Tibial artery (tissue), 4 donors: ENCODE measurements around the gene SEC14L2.

Experiments used
- DNase-seq, 2 donors: peaks; one replicate each; pipeline ENCODE4 v3.0.0-alpha.2; 2019
- H3K27ac ChIP-seq, 2 donors: fragments of 200-600 bp; sonication (generic) in 1 of 2; 1 replicate in 1 of 2; 2 replicates in 1 of 2; pipeline ENCODE4 v1.5.1; 2018 to 2019; ENCODE audit warnings: mild to moderate bottlenecking in 1 of 2
- H3K27me3 ChIP-seq, 2 donors: fragments of 200-600 bp; sonication (generic) in 1 of 2; one replicate each; pipeline versions ENCODE4 v1.5.1 to v1.6.0; 2016 to 2019
- H3K36me3 ChIP-seq, 3 donors: fragments of 200-600 bp; sonication (generic) in 2 of 3; one replicate each; pipeline ENCODE4 v1.5.1; 2016 to 2019; ENCODE audit warnings: mild to moderate bottlenecking in 2 of 3
- H3K4me1 ChIP-seq, 4 donors: fragments of 200-600 bp; sonication (generic) in 2 of 4; 1 replicate in 3 of 4; 2 replicates in 1 of 4; pipeline ENCODE4 v1.5.1; 2016 to 2019
- H3K4me3 ChIP-seq, 2 donors: fragments of 200-600 bp; sonication (generic) in 1 of 2; 1 replicate in 1 of 2; 2 replicates in 1 of 2; pipeline ENCODE4 v1.5.1; 2018 to 2019; ENCODE audit warnings: mild to moderate bottlenecking in 2 of 2
- H3K9me3 ChIP-seq, 3 donors: fragments of 200-600 bp; sonication (generic) in 1 of 3; one replicate each; pipeline ENCODE4 v1.5.1; 2016 to 2019
- CTCF ChIP-seq, 2 experiments: fragments of 200-600 bp in 1 of 2; fragments of 450-650 bp in 1 of 2; IDR thresholded peaks; one replicate each; pipeline ENCODE4 v1.5.1; 2017 to 2019; ENCODE audit warnings: antibody characterized with exemption in 2 of 2, mild to moderate bottlenecking in 1 of 2, moderate library complexity in 1 of 2
- intact Hi-C: fragments of 100-400 bp; cut with DNase I; formaldehyde crosslinking; loops from one replicate; pipeline ENCODE4 v1.15.0; 2023; ENCODE audit warnings: low total_unique reads

Gene SEC14L2

DNA sequence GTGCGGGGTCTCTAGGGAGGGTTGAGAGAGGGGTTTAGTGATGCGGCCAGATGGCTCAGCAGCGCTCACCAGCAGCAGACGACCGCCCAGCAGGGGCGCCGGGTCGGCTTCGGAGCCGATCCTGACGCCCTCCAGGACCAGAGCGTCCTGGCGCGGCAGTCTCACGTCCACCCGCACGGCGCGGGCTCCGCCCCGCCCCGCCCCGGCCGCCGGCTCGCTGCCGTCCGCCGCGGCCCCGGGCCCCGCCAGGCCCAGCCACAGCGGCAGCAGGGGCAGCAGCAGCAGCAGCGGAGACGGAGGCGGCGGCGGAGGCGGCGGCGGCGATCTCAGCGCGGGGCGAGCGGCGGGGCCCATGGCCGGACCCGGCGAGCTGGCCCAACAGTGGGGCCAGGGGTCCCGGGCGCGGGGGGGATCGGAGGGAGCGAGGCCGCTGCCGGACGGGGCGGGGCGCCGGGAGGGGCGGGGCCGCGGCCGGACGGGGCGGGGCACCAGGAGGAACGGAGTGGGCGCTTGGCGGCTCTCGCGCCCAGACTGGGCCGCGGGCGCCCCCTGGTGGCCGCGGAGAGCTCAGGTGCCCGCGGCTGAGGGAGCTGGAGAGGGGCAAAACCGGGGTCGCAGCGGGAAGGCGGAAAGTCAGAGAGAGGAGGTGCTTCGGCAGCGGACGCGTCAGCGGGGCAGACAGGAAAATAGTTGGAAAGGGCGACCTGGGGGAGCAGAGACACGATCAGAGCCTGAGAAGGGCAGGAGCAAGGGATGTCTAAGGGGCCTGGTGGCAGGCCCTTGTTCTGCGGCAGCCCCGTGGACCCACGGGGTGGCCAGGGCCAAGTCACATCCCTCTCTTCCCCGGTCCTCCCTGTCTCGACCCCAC, 9.6 kb upstream of the SEC14L2 start, which contains the start of gene RNF215:
Gene RNF215, minus strand, starts transcription at position 452 of the 868 bp plus-strand sequence. Its CDS starts 98 bp downstream, at position 354.
- peak; percentile 85 to 92 for TF ChIP-seq CTCF (IDR thresholded peaks at IDR 0.05)
- Histone ChIP-seq H3K27me3 (no peaks in the 10 kb centered on the region), H3K4me1 (peaks cover 0 to 15% (median 12%) of the 10 kb centered on the region in 4 donors), H3K27ac (peak within 1 kb of the TSS; percentile 65 to 84), H3K9me3 (no peaks in the 10 kb centered on the region), H3K36me3 (peaks cover 0 to 23% (median 0%) of the 10 kb centered on the region in 3 donors), H3K4me3 (peak within 1 kb of the TSS; percentile 60 to 62)
- DNase-seq: peak; percentile 65 to 91
- intact Hi-C loops: loop anchor here (1.0 to 5.0 kb wide), 3 partner anchors 100 to 280 kb away; no protein-coding TSS in a partner anchor

DNA sequence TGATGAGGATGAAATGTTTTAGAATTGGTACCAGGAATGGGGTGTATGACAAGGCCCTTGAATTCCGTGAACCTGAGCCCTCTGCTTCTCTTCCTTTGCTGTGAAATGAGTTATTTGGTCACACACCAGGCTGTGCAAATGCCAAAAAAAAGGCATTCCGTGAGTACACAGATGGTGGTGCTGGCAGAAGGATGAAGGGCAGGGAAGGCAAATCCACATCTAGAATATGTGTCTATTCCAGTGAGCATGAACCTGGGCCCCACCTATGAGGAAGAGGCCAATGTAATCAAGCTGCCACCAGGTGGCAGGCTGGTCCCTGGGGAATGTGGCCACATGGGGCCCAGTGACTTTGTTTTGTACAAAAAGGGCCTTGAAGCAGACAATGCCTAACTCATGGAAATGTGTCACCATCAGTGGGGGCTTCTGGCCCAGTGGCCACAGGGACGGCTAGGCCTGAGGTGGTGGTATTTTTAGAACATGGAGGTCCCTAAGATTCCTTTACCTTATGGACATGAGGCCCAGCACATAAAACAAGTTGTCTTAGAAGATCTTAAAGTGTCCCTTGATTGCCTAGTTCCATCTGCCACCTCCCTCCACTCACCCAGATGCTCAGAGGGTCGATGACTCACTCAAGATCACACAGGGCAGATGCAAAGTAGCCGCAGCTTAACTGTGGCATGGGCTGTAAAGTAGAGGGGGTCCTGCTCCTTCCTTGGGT, 5.7 kb upstream of the SEC14L2 start:
- no peak overlapping the region for H3K4me3 ChIP-seq
- no peaks in the 10 kb centered on the region for H3K36me3 ChIP-seq
- H3K9me3 ChIP-seq: no peaks in the 10 kb centered on the region
- intact Hi-C loops: no loop called here
- H3K27ac ChIP-seq: no peak overlapping the region
- H3K4me1 ChIP-seq: peaks cover 0 to 13% (median 9%) of the 10 kb centered on the region in 4 donors
- peak in 1 of 2 donors; percentile 44 for DNase-seq
- peaks cover 0 to 28% of the 10 kb centered on the region in 2 donors for H3K27me3 ChIP-seq
- TF ChIP-seq CTCF (IDR thresholded peaks at IDR 0.05): peak; percentile 48 to 64

GRCh38 chr22:30392661-30393321, 4.0 kb upstream of the SEC14L2 start:
- Histone ChIP-seq H3K9me3 (no peaks in the 10 kb centered on the region), H3K27ac (no peak overlapping the region), H3K27me3 (peaks cover under 1 to 41% of the 10 kb centered on the region in 2 donors), H3K4me3 (no peak overlapping the region), H3K36me3 (no peaks in the 10 kb centered on the region), H3K4me1 (peaks cover 0 to 18% (median 14%) of the 10 kb centered on the region in 4 donors)
- intact Hi-C loops: no loop called here
- DNase-seq: no peak
- no peak for TF ChIP-seq CTCF (IDR thresholded peaks at IDR 0.05)

GRCh38 chr22:30393322-30393680, 3.5 kb upstream of the SEC14L2 start:
- Histone ChIP-seq H3K9me3 (no peaks in the 10 kb centered on the region), H3K27me3 (peaks cover 3 to 46% of the 10 kb centered on the region in 2 donors), H3K36me3 (no peaks in the 10 kb centered on the region), H3K4me1 (peaks cover 0 to 23% (median 15%) of the 10 kb centered on the region in 4 donors), H3K4me3 (no peak overlapping the region), H3K27ac (no peak overlapping the region)
- no peak for DNase-seq
- intact Hi-C loops: no loop called here
- TF ChIP-seq CTCF (IDR thresholded peaks at IDR 0.05): no peak

DNA sequence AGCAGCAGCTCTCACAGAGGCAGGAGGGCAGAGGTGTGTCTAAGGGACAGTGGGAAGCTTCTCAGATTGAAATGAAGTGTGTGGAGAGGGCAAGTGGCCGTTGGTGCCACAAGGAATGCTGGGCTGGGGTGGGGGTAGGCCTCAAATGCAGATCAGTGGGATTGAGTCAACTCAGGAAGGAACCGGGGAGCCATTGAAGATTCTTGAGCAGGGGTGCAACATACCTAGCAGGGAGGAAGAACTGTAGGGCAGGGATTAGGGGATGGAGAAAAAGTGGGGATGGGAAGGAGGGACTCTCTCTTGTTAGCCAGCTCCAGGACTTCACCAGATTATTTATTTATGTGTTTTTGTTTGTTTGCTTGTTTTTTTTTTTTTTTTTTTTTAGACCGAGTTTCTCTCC, 2.9 kb upstream of the SEC14L2 start:
- no peaks in the 10 kb centered on the region for H3K9me3 ChIP-seq
- intact Hi-C loops: no loop called here
- peaks cover 3 to 50% of the 10 kb centered on the region in 2 donors for H3K27me3 ChIP-seq
- peaks cover 0 to 28% (median 17%) of the 10 kb centered on the region in 4 donors for H3K4me1 ChIP-seq
- no peaks in the 10 kb centered on the region for H3K36me3 ChIP-seq
- no peak for TF ChIP-seq CTCF (IDR thresholded peaks at IDR 0.05)
- no peak overlapping the region for H3K4me3 ChIP-seq
- H3K27ac ChIP-seq: no peak overlapping the region
- DNase-seq: no peak
